PC-3 (cell line): Measurements from ENCODE around the gene PFKFB2.

Experiments
- CTCF ChIP-seq: fragments of 300-600 bp; sonication (generic); conservative IDR thresholded peaks from 2 replicates; pipeline ENCODE4 v1.5.1; 2017; ENCODE audit warnings: antibody characterized with exemption, low read depth, mild to moderate bottlenecking, low read length
- EZH2phosphoT487 ChIP-seq: fragments of 300-600 bp; sonication (generic); IDR thresholded peaks from 2 replicates; pipeline ENCODE4 v1.6.1; 2018; ENCODE audit warnings: mild to moderate bottlenecking, antibody characterized with exemption, low read length, borderline replicate concordance

DNA sequence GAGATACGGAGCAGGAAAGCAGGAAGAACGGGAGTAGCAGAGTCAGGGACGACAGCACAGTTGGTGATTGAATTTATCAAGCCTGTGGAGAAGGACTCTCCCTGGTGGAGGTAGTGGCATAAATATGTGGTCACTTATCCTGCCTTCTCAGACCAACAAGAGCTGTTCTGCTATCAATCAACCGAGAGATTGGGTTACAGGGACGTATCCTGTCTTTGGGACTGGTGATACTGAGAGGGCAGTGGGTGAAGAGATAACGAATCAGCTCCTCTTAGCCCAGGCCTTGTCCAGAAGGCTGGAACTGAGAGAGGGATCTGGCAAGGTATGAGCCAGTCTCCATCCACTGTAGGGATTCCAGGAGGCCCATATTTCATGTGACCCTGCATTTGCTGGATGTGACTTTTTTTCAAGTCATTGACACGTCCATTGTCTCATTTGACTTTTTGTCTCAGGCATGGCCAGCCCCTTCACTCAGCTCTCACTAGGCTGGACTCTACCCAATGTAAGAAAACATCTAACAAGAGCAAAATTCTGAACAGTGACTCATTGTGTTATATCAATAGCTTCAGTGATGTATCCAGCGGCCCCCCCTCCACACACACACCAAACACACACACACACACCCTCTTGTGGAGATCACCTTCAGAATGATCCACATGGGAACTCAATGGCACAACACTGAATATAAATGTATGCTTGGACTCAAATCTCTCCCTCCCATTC, 31.8 kb upstream of the PFKFB2 start:
- TF ChIP-seq CTCF (peak; percentile 57), EZH2phosphoT487 (no peak)
